Lower leg skin (tissue), 3 donors: ENCODE measurements around the gene ATP13A4.

ENCODE experiments used
- CTCF ChIP-seq, 3 donors: fragments of 450-650 bp; IDR thresholded peaks; one replicate each; pipeline ENCODE4 v1.5.1; 2016; ENCODE audit warnings: antibody characterized with exemption in 3 of 3, mild to moderate bottlenecking in 3 of 3, moderate library complexity in 2 of 3
- POLR2A ChIP-seq, 2 donors: fragments of 450-650 bp; IDR thresholded peaks; one replicate each; pipeline ENCODE4 v1.6.1; 2016 to 2017; ENCODE audit warnings: antibody characterized with exemption in 2 of 2, mild to moderate bottlenecking in 1 of 2, moderate library complexity in 1 of 2

- TF ChIP-seq CTCF (IDR thresholded peaks at IDR 0.05) (no peak), POLR2A (IDR thresholded peaks at IDR 0.05) (no peak)
Measured at GRCh38 chr3:193483988-193484539, 70.6 kb downstream of the ATP13A4 start.
